HCT116 (cell line): ENCODE results near the gene COX7A2L. TPM values are rescaled to one million over a fixed set of nuclear protein-coding genes. Genes with fewer than 3 reads are reported as not detected.

Source experiments
- ATAC-seq: fragments of 200-7000 bp; cut with Tn5 transposase; 2 replicates; pipeline ENCODE4 v1.9.1; 2020; ENCODE audit warnings: mild to moderate bottlenecking, moderate library complexity
- BruUV-seq: library from RNA; stranded (reverse); fragments of 400-500 nt; replicated peaks from 2 replicates; lab custom pipeline; 2021; lab: Mats Ljungman, UMichigan
- CTCF ChIA-PET: fragments of 300-600 bp; sonication (Branson Sonifier 250); formaldehyde crosslinking; loops from one replicate; lab custom pipeline; 2021; ENCODE audit warnings: antibody characterized with exemption; lab: Charles Lee
- POLR2A ChIA-PET: fragments of 300-600, 350-600 bp; sonication (Branson Sonifier 250); formaldehyde crosslinking; loops from one replicate; lab custom pipeline; 2021; ENCODE audit warnings: antibody characterized with exemption; lab: Charles Lee
- RAD21 ChIA-PET, 2 experiments: fragments of 300-600 bp; sonication (Branson Sonifier 250); formaldehyde crosslinking; loops; one replicate each; lab custom pipeline; 2023; ENCODE audit warnings: low total read pairs in 2 of 2; ENCODE audit not compliant: uncharacterized antibody in 2 of 2, unreplicated experiment in 2 of 2, low non-redundant PET in 1 of 2; lab: Charles Lee
- DNase-seq: peaks from one replicate; pipeline ENCODE4 v3.0.0-alpha.2; 2010; ENCODE audit warnings: low read depth, low spot score
- H2AFZ ChIP-seq: fragments of 200-600 bp; shearing (Covaris generic), sonication (generic); 2 replicates; pipeline ENCODE4 v1.6.1; 2017; ENCODE audit warnings: low read depth, mixed run types, mixed read lengths, antibody characterized with exemption, low read length; ENCODE audit not compliant: poor library complexity, severe bottlenecking
- H3K27ac ChIP-seq: 2 replicates; pipeline ENCODE4 v1.5.1; 2012; ENCODE audit warnings: low read depth, low read length
- H3K27me3 ChIP-seq: fragments of 200-600 bp; sonication (generic); 2 replicates; pipeline ENCODE4 v1.6.1; 2016; ENCODE audit warnings: mixed run types, low read length, mixed read lengths; ENCODE audit not compliant: insufficient read depth
- H3K36me3 ChIP-seq, 2 experiments: fragments of 200-500 bp in 1 of 2; fragments of 200-600 bp in 1 of 2; sonication (Bioruptor generic) in 1 of 2; sonication (generic) in 1 of 2; 2 replicates each; pipeline versions ENCODE4 v1.5.1 to v1.6.1; 2014 to 2016; ENCODE audit warnings: low read length in 2 of 2, inconsistent platforms in 1 of 2, mixed read lengths in 1 of 2, mixed run types in 1 of 2; ENCODE audit not compliant: insufficient read depth in 2 of 2, control insufficient read depth in 1 of 2
- H3K4me1 ChIP-seq, 2 experiments: fragments of 200-600 bp in 1 of 2; sonication (generic) in 1 of 2; 2 replicates each; pipeline versions ENCODE4 v1.5.1 to v1.6.1; 2012 to 2017; ENCODE audit warnings: low read length in 2 of 2, inconsistent platforms in 1 of 2, mild to moderate bottlenecking in 1 of 2, mixed read lengths in 1 of 2, mixed run types in 1 of 2, moderate library complexity in 1 of 2; ENCODE audit not compliant: insufficient read depth in 2 of 2, control insufficient read depth in 1 of 2
- H3K4me2 ChIP-seq: fragments of 200-600 bp; sonication (generic); 2 replicates; pipeline ENCODE4 v1.6.1; 2017; ENCODE audit warnings: mixed run types, low read length, mixed read lengths
- H3K4me3 ChIP-seq, 2 experiments: fragments of 200-600 bp in 1 of 2; sonication (generic) in 1 of 2; replicated peaks in 1 of 2; 2 replicates each; pipeline ENCODE4 v1.5.1; 2011 to 2016; ENCODE audit warnings: low read length in 2 of 2, control low read depth in 1 of 2, low read depth in 1 of 2, mild to moderate bottlenecking in 1 of 2, mixed read lengths in 1 of 2, mixed run types in 1 of 2
- H3K79me2 ChIP-seq: fragments of 200-600 bp; sonication (generic); 2 replicates; pipeline ENCODE4 v1.6.1; 2017; ENCODE audit warnings: mild to moderate bottlenecking, mixed run types, low read length, moderate library complexity, mixed read lengths; ENCODE audit not compliant: insufficient read depth
- H3K9ac ChIP-seq: fragments of 200-600 bp; sonication (generic); 2 replicates; pipeline ENCODE4 v1.6.1; 2016; ENCODE audit warnings: low read length, mixed read lengths
- H3K9me2 ChIP-seq: fragments of 200-600 bp; sonication (generic), shearing (Covaris generic); 2 replicates; pipeline ENCODE4 v1.6.1; 2017; ENCODE audit warnings: mixed run types, mild to moderate bottlenecking, moderate library complexity; ENCODE audit not compliant: insufficient read depth
- H3K9me3 ChIP-seq, 2 experiments: fragments of 200-500 bp in 1 of 2; fragments of 200-600 bp in 1 of 2; sonication (Bioruptor generic) in 1 of 2; sonication (generic) in 1 of 2; 2 replicates each; pipeline ENCODE4 v1.6.1; 2014 to 2017; ENCODE audit warnings: low read length in 2 of 2, mixed read lengths in 2 of 2, inconsistent platforms in 1 of 2, low read depth in 1 of 2, mild to moderate bottlenecking in 1 of 2, mixed run types in 1 of 2, moderate library complexity in 1 of 2; ENCODE audit not compliant: control insufficient read depth in 1 of 2, insufficient read depth in 1 of 2
- H4K20me1 ChIP-seq: fragments of 200-600 bp; sonication (generic), shearing (Covaris generic); 2 replicates; pipeline ENCODE4 v1.6.1; 2017; ENCODE audit warnings: mixed run types, mild to moderate bottlenecking, moderate library complexity; ENCODE audit not compliant: insufficient read depth
- CBX3 ChIP-seq: IDR thresholded peaks from 2 replicates; pipeline ENCODE4 v1.6.1; 2012; ENCODE audit warnings: low read depth
- EGR1 ChIP-seq: IDR thresholded peaks from 2 replicates; pipeline ENCODE4 v1.6.1; 2012; ENCODE audit warnings: low read depth
- ELF1 ChIP-seq: IDR thresholded peaks from 2 replicates; pipeline ENCODE4 v1.6.1; 2012; ENCODE audit warnings: low read depth, borderline replicate concordance
- EZH2 ChIP-seq: fragments of 200-600 bp; sonication (generic); IDR thresholded peaks from 2 replicates; pipeline ENCODE4 v1.6.1; 2017; ENCODE audit warnings: antibody characterized with exemption, mixed run types
- EZH2phosphoT487 ChIP-seq: fragments of 200-600 bp; IDR thresholded peaks from 2 replicates; pipeline ENCODE4 v1.6.1; 2018; ENCODE audit warnings: antibody characterized with exemption, borderline replicate concordance
- JUND ChIP-seq: IDR thresholded peaks from 2 replicates; pipeline ENCODE4 v1.6.1; 2012
- MAX ChIP-seq: IDR thresholded peaks from 2 replicates; pipeline ENCODE4 v1.6.1; 2012
- POLR2A ChIP-seq: IDR thresholded peaks from 2 replicates; pipeline ENCODE4 v1.7.0; 2011; ENCODE audit warnings: borderline replicate concordance; ENCODE audit not compliant: insufficient read depth, insufficient read length; ENCODE audit errors: extremely low read depth
- SIN3A ChIP-seq: IDR thresholded peaks from 2 replicates; pipeline ENCODE4 v1.6.1; 2012; ENCODE audit warnings: low read depth
- SRF ChIP-seq: IDR thresholded peaks from 2 replicates; pipeline ENCODE4 v1.6.1; 2012; ENCODE audit warnings: low read depth
- YY1 ChIP-seq: IDR thresholded peaks from 2 replicates; pipeline ENCODE4 v1.6.1; 2011; ENCODE audit warnings: low read length, low read depth, moderate library complexity, mild to moderate bottlenecking; ENCODE audit not compliant: insufficient replicate concordance; ENCODE audit errors: extremely low read depth
- ZFX ChIP-seq: fragments of 450-650 bp; IDR thresholded peaks from 2 replicates; pipeline ENCODE4 v1.6.1; 2017
- intact Hi-C: fragments of 100-400 bp; cut with micrococcal nuclease; formaldehyde crosslinking; loops from 2 replicates; pipeline ENCODE4 v1.10.0; 2022
- total RNA-seq: library from RNA; stranded (reverse); gene quantifications from one replicate; pipeline ENCODE4 v1.2.1, GENCODE V29; 2021; ENCODE audit not compliant: unreplicated experiment
- TF ChIP-seq, protein P1 (sequence below): IDR thresholded peaks from 2 replicates; pipeline ENCODE4 v1.6.1; 2012
- TF ChIP-seq, protein P2 (sequence below): IDR thresholded peaks from 2 replicates; pipeline ENCODE4 v1.6.1; 2012; ENCODE audit warnings: low read depth

The COX7A2L gene
- total RNA-seq, 1 experiment from 2014 or later = 104 TPM

DNA sequence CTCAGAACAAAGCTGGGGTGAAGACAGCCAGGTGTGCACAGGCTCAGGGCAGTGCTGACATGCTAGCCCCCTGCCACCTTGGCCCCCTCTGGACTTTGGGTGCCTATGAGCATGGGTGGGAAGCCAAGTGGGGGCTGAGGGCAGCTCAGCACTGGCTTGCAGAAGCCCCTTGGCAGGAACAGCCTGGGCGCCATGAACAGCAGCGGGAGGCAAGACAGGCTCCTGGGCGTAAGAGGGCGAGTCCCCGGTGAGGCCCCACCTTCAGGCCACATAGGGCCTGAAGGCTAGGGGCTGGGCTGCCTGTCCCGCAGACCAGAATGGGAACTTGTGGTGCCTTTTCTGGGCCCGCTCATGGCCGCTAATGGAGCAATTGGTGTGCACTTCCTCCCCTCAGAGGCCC, 47.0 kb upstream of the COX7A2L start:
- Histone ChIP-seq H3K27me3 (no peaks in the 10 kb centered on the region), H3K9me3 (peaks cover 0 to 6% of the 10 kb centered on the region in 2 experiments; a peak in 2 of 4 replicates), H3K4me2 (no peak overlapping the region), H2AFZ (no peak overlapping the region), H3K27ac (no peak overlapping the region), H3K4me3 (no peak overlapping the region), H3K4me1 (no peaks in the 10 kb centered on the region), H3K9ac (no peak overlapping the region), H3K9me2 (no peaks in the 10 kb centered on the region), H4K20me1 (no peaks in the 10 kb centered on the region), H3K79me2 (no peaks in the 10 kb centered on the region), H3K36me3 (no peaks in the 10 kb centered on the region)
- no peak for TF ChIP-seq EZH2phosphoT487
- TF ChIP-seq YY1 = no peak
- ChIA-PET CTCF (no interaction called here), POLR2A (no interaction called here), RAD21 (no interaction called here)
- intact Hi-C loops = no loop called here
- ATAC-seq (no peak), DNase-seq (no peak)
- BruUV-seq = no TSS peak

- Histone ChIP-seq H3K9me3 (peaks cover 0 to 6% of the 10 kb centered on the region in 2 experiments; a peak in 2 of 4 replicates), H3K27me3 (no peaks in the 10 kb centered on the region), H2AFZ (no peak overlapping the region), H3K79me2 (no peaks in the 10 kb centered on the region), H3K9ac (no peak overlapping the region), H3K4me1 (no peaks in the 10 kb centered on the region), H3K36me3 (no peaks in the 10 kb centered on the region), H3K4me3 (no peak overlapping the region), H3K4me2 (no peak overlapping the region), H3K27ac (no peak overlapping the region), H4K20me1 (no peaks in the 10 kb centered on the region), H3K9me2 (no peaks in the 10 kb centered on the region)
- DNase-seq = no peak
- intact Hi-C loops = no loop called here
- RAD21 ChIA-PET = no interaction called here
- no peak for ATAC-seq
- BruUV-seq = no TSS peak
- TF ChIP-seq CBX3 (no peak), JUND (no peak), SIN3A (no peak), ELF1 (no peak), EGR1 (no peak), EZH2phosphoT487 (no peak), POLR2A (no peak), MAX (no peak), ZFX (no peak), EZH2 (no peak), SRF (no peak)
- TF ChIP-seq, protein P1, sequence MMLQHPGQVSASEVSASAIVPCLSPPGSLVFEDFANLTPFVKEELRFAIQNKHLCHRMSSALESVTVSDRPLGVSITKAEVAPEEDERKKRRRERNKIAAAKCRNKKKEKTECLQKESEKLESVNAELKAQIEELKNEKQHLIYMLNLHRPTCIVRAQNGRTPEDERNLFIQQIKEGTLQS = no peak
- TF ChIP-seq, protein P2, sequence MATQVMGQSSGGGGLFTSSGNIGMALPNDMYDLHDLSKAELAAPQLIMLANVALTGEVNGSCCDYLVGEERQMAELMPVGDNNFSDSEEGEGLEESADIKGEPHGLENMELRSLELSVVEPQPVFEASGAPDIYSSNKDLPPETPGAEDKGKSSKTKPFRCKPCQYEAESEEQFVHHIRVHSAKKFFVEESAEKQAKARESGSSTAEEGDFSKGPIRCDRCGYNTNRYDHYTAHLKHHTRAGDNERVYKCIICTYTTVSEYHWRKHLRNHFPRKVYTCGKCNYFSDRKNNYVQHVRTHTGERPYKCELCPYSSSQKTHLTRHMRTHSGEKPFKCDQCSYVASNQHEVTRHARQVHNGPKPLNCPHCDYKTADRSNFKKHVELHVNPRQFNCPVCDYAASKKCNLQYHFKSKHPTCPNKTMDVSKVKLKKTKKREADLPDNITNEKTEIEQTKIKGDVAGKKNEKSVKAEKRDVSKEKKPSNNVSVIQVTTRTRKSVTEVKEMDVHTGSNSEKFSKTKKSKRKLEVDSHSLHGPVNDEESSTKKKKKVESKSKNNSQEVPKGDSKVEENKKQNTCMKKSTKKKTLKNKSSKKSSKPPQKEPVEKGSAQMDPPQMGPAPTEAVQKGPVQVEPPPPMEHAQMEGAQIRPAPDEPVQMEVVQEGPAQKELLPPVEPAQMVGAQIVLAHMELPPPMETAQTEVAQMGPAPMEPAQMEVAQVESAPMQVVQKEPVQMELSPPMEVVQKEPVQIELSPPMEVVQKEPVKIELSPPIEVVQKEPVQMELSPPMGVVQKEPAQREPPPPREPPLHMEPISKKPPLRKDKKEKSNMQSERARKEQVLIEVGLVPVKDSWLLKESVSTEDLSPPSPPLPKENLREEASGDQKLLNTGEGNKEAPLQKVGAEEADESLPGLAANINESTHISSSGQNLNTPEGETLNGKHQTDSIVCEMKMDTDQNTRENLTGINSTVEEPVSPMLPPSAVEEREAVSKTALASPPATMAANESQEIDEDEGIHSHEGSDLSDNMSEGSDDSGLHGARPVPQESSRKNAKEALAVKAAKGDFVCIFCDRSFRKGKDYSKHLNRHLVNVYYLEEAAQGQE = no peak
- POLR2A ChIA-PET = no interaction called here
- CTCF ChIA-PET = no interaction called here
These were observed 46.5 kb upstream of the COX7A2L start for GRCh38 chr2:42407476-42407875.
